CD4-positive, alpha-beta T cell treated with Interleukin-6 at 100 ng/mL for 8 hours (primary cell): ENCODE results near the gene PMEL.
"Not testable (repeated sequence)": the region's sequence is repeated elsewhere in the genome, so short reads cannot be mapped to it uniquely, and the experiment has no call there.

Experiments
- DNase-seq: peaks from one replicate; pipeline ENCODE4 v3.0.0-alpha.2; 2020; ENCODE audit warnings: mixed read lengths, low spot score

Gene PMEL

GRCh38 chr12:55983232-55983842 is 17.5 kb upstream of the PMEL start:
- no peak for DNase-seq

DNA sequence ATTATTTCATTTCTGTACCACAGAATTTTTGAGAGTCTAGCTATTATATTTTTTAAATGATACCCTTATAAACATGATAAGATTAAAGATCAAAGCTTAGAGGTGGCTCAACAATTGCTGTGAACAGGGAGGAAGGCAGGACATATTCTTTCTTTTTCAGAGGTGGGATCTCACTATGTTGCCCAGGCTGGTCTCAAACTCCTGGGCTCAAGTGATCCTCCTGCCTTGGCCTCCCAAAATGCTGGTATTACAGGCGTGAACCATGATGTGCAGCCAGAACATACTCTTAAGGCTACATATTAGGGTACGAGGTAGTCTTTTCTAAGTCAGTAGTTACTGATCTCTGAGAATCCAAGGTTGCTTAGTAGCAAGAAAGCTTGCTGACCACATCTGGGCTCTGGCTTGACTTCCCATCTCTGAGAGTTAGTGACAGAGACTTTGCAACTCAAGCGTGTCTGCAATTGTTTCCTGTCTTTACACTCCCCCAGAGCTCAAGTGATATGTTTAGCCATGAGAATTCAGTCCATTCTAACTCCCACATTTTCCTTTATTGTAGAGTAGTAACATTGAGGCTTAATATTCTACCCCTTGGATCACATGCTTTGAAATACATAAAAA is 16.6 kb upstream of the PMEL start:
- DNase-seq = no peak

DNA sequence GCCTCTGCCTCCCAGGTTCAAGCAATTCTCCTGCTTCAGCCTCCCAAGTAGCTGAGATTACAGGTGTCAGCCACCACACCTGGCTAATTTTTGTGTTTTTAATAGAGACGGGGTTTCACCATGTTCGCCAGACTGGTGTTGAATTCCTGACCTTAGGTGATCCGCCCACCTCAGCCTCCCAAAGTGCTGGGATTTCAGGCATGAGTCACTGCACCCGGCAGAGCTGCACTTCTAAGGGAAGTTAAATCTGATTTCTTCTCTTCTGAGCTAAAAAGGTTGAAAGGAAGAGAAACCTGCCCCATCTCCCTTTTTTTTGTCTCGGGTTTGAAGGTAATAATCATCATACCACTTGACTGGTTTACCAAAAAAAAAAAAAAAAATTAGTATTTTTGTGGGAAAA is 16.0 kb upstream of the PMEL start:
- not testable (repeated sequence) for DNase-seq

GRCh38 chr12:55979069-55979468 is 13.2 kb upstream of the PMEL start:
- no peak for DNase-seq

DNA sequence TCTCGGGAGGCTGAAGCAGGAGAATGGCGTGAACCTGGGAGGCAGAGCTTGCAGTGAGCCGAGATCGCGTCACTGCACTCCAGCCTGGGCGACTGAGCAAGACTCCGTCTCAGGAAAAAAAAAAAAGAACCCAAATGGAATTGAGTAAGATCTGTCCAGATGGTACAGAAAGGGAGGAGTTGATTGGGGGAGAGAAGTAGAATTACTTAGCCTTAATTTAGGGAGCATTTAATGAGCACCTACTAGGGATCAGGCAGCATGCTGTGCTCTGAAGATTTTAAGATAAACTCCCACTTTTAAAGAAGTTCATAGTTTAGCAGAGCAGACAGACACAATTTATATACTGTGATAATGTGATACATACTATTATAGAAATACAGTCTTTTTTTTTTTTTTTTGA is 12.6 kb upstream of the PMEL start:
- DNase-seq = no peak

GRCh38 chr12:55974308-55974730 is 8.5 kb upstream of the PMEL start:
- peak; percentile 26 for DNase-seq

GRCh38 chr12:55973599-55974307 is 7.9 kb upstream of the PMEL start, which contains the start of gene RAB5B:
Gene RAB5B, plus strand, starts transcription at chr12:55974078. Its CDS starts 12,883 bp downstream, at chr12:55986961.
- DNase-seq = peak; percentile 100

- no peak for DNase-seq
Measured at GRCh38 chr12:55972911-55973598, 7.2 kb upstream of the PMEL start.

DNA sequence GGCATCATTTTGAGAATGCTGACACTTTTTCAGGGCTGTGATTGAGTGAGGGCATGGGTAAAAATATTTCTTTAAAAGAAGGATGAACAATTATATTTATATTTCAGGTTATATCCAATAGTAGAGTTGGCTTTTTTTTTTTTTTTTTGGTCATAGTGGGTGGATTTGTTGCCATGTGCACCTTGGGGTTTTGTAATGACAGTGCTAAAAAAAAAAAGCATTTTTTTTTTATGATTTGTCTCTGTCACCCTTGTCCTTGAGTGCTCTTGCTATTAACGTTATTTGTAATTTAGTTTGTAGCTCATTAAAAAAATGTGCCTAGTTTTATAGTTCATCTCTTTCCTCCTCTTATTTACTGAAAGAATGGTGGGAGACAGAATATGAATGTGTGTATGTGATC is 6.6 kb upstream of the PMEL start:
- no peak for DNase-seq

- DNase-seq = no peak
Measured at GRCh38 chr12:55972042-55972441, 6.2 kb upstream of the PMEL start.

DNA sequence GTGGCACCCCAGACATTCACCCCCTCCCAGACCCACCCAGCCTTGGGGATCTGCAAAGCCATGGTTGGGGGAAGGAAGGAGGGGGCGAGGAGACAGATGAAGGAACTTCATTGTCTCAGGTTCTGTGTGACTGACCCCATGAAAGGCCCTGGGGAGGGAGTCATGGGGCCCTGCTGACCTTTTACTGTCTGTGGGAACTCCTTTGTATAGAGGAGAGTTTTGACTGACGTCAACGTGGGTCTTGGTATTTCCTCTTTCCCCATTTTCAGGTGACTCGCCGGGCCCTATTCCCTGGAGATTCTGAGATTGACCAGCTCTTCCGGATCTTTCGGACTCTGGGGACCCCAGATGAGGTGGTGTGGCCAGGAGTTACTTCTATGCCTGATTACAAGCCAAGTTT is 4.9 kb upstream of the PMEL start:
- DNase-seq = no peak

- DNase-seq = no peak
Measured at GRCh38 chr12:55969356-55969755, 3.5 kb upstream of the PMEL start.

DNA sequence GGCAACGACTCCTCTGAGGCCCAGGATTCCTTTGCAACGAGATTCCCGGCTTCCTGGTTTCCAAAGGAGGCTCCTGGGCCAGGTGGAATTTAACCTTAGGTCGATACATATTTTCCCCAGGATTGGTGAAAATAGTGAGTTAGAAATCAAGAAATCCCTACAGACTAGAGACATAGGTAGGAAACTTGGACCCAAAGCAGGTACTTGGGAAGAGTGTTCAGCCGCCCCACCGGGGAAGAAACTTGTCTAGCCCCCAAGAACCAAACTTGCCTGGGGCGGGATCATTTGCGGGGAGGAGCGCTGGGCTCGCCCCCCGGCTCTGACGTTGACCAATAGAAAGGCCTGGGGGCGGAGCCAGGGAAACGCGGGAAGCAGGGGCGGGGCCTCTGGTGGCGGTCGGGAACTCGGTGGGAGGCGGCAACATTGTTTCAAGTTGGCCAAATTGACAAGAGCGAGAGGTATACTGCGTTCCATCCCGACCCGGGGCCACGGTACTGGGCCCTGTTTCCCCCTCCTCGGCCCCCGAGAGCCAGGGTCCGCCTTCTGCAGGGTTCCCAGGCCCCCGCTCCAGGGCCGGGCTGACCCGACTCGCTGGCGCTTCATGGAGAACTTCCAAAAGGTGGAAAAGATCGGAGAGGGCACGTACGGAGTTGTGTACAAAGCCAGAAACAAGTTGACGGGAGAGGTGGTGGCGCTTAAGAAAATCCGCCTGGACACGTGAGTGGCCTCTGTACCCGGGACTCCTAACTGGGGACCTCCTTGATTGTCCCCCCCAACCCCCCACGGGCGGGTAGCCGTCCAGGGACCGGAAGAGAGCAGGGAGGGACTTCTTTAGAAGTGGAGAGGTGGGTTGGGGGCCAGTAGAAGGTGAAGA is 803 bp upstream of the PMEL start, which contains the start of gene CDK2:
TSS of gene CDK2 (plus strand) at position 423 of the 874 bp plus-strand sequence. CDS start at position 602, 179 bp downstream.
- peak; percentile 87 for DNase-seq

GRCh38 chr12:55965240-55965639 is 602 bp downstream of the PMEL start:
- DNase-seq = no peak

- DNase-seq = no peak
Measured at GRCh38 chr12:55963760-55964159, 2.1 kb downstream of the PMEL start.

GRCh38 chr12:55957106-55957859 is 8.6 kb downstream of the PMEL start:
- no peak for DNase-seq

GRCh38 chr12:55955800-55956508 is 9.9 kb downstream of the PMEL start:
- DNase-seq = peak; percentile 48

DNA sequence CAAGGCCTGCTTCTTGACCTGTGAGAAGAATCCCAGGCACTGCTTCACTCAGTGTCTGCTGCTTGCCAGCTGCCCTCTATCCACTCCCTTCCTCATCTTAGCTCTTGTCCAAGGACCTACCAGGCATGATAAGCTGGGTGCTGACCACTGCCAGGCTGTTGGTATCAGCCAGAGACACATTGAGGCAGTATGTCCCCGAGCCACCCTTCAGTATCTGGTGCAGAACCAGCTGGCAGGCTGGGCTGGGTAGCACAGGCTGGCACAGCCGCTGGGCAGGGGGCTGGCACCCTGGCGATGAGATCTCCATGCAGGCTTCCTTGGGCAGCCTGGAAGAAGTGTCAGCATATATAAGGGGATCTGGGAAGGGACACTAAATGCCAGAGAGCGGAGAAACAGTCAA is 10.5 kb downstream of the PMEL start:
- no peak for DNase-seq

GRCh38 chr12:55946553-55946952 is 19.3 kb downstream of the PMEL start:
- DNase-seq = no peak

DNA sequence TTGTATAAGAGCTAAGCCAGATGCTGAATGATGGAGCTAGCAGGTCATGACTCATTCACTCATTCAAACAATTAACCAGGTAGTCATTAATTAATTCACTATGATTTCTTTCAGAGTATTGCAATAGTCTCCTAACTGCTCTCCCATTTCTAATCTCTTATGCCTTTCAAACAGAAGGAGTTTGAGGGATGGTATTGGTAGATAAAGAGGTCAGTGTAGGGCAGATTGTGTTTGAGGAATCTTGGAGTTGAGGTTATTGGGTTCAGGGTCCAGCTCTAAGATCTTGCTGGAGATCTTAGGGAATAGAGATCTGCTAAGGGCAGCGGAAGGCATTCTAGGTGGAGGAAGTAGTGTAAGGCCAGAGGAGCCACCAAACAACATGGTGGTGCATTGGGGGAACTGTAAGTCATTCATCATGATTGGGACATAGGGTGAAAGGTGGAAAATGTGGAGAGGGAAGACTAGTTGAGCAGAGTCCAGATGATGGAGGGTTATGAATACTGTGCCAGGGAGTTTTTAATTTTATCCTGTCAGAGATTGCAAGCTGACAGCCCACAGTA is 23.2 kb downstream of the PMEL start:
- DNase-seq = no peak
